ENCODE data around the gene MAVS. TPM values are rescaled to one million over a fixed set of nuclear protein-coding genes. Genes with fewer than 3 reads are reported as not detected.

Gene MAVS
- total RNA-seq, 1 donor from 2014 or later: 35.2 TPM

DNA sequence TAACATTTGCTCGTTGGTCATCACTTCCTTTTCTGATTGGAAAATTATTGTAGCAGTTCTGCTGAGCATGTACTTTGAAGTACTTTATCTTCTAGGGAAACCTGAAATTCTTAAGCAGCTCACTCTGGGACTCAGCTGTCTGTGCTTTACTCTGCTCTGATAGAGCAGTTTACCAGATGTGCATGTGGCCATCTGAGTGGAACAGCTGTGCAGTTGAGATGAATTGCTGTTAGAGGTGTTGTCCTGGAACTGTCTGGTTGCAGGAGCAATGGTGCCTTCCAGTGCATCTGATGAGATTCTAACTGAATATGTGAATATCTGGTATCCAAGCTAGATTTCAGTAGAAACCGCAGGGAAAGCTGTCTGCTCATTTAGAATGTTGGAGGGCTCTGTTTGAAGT lies 69.7 kb downstream of the MAVS start:
- H3K4me1 ChIP-seq: peaks cover 0 to 5% of the 10 kb centered on the region in 2 donors
- no peaks in the 10 kb centered on the region for H3K9me3 ChIP-seq
- H3K4me3 ChIP-seq: no peak overlapping the region
- intact Hi-C loops (cut with DNase I): no loop called here
- DNase-seq (ENCODE audit: low spot score in 2 of 2): no peak
- H3K36me3 ChIP-seq: peaks cover 54 to 64% of the 10 kb centered on the region in 2 donors
- H3K27ac ChIP-seq: no peak overlapping the region
- TF ChIP-seq CTCF (IDR thresholded peaks at IDR 0.05): no peak
- no peaks in the 10 kb centered on the region for H3K27me3 ChIP-seq

DNA sequence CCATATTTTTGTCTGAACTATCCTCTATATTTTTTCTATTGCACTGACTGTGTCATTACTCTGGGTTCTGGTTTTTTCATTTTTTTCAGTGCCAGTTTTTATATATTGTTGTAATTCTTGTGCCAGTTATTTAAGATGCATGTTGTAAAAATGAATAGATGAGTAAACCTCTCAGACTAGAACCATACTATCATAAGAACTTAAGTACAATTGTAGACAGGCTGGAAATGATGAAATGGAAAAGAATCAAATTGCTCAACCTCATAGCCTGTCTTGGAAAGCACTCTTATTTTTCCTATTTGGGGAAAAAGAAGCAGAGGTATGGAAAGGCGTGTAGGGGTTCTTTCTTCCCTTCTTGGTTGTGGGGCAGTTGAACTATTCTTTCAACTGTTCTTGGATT lies 72.7 kb downstream of the MAVS start:
- H3K27ac ChIP-seq: peak overlapping the region in 1 of 2 donors; percentile 12
- no peaks in the 10 kb centered on the region for H3K27me3 ChIP-seq
- H3K36me3 ChIP-seq: peaks cover 39 to 57% of the 10 kb centered on the region in 2 donors
- intact Hi-C loops (cut with DNase I): no loop called here
- H3K4me1 ChIP-seq: peaks cover 0 to 13% of the 10 kb centered on the region in 2 donors
- no peak for TF ChIP-seq CTCF (IDR thresholded peaks at IDR 0.05)
- DNase-seq (ENCODE audit: low spot score in 2 of 2): no peak
- no peaks in the 10 kb centered on the region for H3K9me3 ChIP-seq
- no peak overlapping the region for H3K4me3 ChIP-seq

GRCh38 chr20:3922223-3922982 lies 75.8 kb downstream of the MAVS start:
- H3K27ac ChIP-seq: no peak overlapping the region
- H3K27me3 ChIP-seq: no peaks in the 10 kb centered on the region
- no peaks in the 10 kb centered on the region for H3K9me3 ChIP-seq
- intact Hi-C loops (cut with DNase I): no loop called here
- H3K4me1 ChIP-seq: peaks cover 0 to 16% of the 10 kb centered on the region in 2 donors
- DNase-seq (ENCODE audit: low spot score in 2 of 2): no peak
- no peak overlapping the region for H3K4me3 ChIP-seq
- H3K36me3 ChIP-seq: peaks cover 38 to 50% of the 10 kb centered on the region in 2 donors
- TF ChIP-seq CTCF (IDR thresholded peaks at IDR 0.05): no peak

- intact Hi-C loops (cut with DNase I): no loop called here
Measured at GRCh38 chr20:3922983-3923339, 76.3 kb downstream of the MAVS start.

DNA sequence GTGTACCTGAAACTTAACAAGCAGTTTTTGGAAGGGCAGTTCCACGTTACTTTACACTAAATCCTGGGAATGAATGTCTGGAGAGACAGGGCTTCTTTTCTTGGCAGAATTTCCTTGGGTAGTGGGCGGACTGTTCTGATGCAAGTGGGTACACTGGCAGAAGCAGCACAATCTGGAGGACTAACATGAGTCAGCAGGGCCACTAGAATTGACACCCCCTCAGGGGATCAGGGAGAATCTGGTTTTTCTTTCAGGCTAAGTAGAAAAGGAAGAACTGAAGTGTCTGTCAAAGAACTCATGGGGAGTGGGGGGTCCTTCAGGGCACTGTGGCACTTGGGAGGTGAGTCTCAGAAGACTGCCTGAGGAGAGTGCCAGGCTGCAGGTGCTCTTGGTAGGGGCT lies 77.2 kb downstream of the MAVS start:
- DNase-seq (ENCODE audit: low spot score in 2 of 2): no peak
- no peak for TF ChIP-seq CTCF (IDR thresholded peaks at IDR 0.05)
- intact Hi-C loops (cut with DNase I): no loop called here
- Histone ChIP-seq H3K4me3 (no peak overlapping the region), H3K4me1 (peaks cover 0 to 25% of the 10 kb centered on the region in 2 donors), H3K27ac (no peak overlapping the region), H3K9me3 (no peaks in the 10 kb centered on the region), H3K36me3 (peaks cover 32 to 44% of the 10 kb centered on the region in 2 donors), H3K27me3 (no peaks in the 10 kb centered on the region)

More at GRCh38 chr20:3922983-3923339, 76.3 kb downstream of the MAVS start:
- Histone ChIP-seq H3K36me3 (peaks cover 38 to 50% of the 10 kb centered on the region in 2 donors), H3K9me3 (no peaks in the 10 kb centered on the region), H3K4me1 (peaks cover 0 to 21% of the 10 kb centered on the region in 2 donors), H3K27ac (no peak overlapping the region), H3K27me3 (no peaks in the 10 kb centered on the region), H3K4me3 (no peak overlapping the region)
- no peak for TF ChIP-seq CTCF (IDR thresholded peaks at IDR 0.05)
- DNase-seq (ENCODE audit: low spot score in 2 of 2): no peak
